ENCODE data around the gene OR4D1.

Gene OR4D1

GRCh38 chr17:58156839-58157803, 8.9 kb downstream of the OR4D1 start:
- DNase-seq, result no peak

- DNase-seq, result no peak
Measured at GRCh38 chr17:58158181-58158580, 10.0 kb downstream of the OR4D1 start.

DNA sequence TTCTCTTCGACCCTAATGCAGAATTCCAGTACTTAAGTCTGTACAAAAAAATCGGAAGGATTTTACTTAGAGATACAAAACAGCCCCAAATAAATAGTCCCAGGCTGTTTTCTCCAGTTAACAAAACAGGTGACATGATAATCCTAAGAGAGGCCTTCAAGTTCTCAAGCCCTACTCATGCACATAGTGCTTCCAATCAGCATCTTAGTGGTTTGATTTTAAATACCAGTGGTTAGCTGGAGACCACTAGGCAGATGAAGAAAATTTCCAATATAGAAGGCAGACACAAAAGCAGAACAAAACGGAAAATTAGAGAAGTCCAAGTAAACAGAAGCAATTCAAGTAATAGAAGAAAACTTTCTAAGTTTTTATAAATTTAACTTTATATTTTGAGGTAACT, 13.4 kb downstream of the OR4D1 start:
- no peak for DNase-seq

DNA sequence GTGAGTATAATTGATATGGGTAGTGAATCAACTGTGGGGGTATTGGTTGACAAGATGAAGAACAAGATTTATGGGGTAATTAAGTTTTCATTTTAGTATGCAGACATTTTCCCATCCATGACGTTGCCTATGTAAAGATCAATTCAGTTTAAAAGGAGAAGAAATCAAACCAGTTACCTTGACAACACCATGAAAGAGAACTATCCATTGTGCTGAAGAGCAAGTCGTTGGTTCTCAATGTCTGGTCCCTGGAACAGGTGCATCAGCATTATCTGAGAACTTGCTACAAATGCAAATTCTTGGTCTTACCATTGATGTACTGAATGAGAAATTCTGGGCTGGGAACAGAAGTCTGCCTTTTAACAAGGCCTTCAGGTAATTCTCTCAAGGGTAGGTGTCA, 17.8 kb downstream of the OR4D1 start:
- no peak for DNase-seq

DNA sequence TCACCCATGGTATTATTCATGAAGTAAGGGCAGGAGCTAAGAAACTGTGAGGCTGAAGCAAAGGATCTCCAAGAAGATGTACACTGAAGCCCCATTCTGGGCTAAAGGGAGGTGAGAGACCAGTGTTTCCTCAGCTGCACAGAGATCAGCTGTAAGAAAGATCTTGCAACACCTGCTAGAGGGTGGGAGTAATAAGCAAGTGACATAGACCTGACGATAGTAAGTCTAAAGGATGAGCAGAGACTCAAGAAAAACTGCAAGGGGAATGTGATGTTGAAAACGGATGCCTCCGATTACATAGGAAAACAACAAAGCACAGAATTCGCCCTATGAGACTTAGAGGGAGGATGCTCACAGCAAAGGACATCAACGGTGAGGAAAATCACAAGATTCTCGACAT, 18.5 kb downstream of the OR4D1 start, which contains the start of gene OR4D2:
OR4D2 (plus strand) TSS at position 301 of the 400 bp plus-strand sequence. CDS start 2,674 bp downstream, outside the sequence.
- DNase-seq, result no peak

- DNase-seq, result no peak
Measured at GRCh38 chr17:58170622-58171021, 22.4 kb downstream of the OR4D1 start.

- no peak for DNase-seq
Measured at GRCh38 chr17:58172369-58173071, 24.3 kb downstream of the OR4D1 start.

GRCh38 chr17:58174871-58175270, 26.7 kb downstream of the OR4D1 start:
- DNase-seq, result no peak

DNA sequence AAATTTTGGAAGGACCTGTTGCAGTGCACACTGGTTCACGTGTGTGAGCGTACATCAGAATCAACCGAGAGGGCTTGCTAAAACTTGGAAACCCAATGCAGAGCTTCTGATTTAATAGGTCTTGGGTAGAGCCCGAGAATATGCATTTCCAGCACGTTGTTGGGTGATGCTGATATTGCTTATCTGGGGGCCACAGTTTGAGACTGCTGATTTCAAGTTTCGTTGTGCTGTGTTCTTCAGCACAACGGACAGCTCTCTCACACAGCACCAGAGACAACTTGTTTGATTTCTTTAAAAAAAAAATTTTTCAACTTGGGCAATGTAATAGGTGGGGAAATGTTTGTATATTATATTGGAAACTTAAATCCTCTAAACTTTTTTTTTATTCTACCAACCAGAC, 28.0 kb downstream of the OR4D1 start:
- no peak for DNase-seq

- DNase-seq, result no peak
Measured at GRCh38 chr17:58181796-58182195, 33.6 kb downstream of the OR4D1 start.

DNA sequence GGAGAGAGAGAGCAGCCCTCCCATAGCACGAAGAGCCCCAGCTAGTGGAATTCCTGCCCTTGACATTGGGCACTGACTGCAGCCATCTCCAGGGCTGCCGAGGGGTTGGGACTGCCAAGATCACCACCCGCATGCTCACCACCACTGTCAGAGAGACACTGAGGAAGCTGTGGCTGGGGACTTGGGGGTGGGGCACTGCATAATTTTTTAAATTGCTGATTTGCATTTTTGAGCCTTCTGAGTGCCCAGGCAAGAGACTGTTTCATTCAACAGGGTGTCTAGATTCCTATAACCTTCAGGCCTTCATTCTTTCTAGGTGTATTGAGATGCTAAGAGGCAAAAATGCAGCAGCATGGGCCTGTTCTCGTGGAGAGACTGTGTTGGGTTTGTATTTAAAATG, 35.3 kb downstream of the OR4D1 start:
- DNase-seq, result no peak

GRCh38 chr17:58184308-58184985, 36.3 kb downstream of the OR4D1 start:
- no peak for DNase-seq

GRCh38 chr17:58184986-58185761, 37.0 kb downstream of the OR4D1 start:
- DNase-seq, result no peak

GRCh38 chr17:58186591-58186990, 38.4 kb downstream of the OR4D1 start:
- DNase-seq, result no peak

GRCh38 chr17:58187063-58187462, 38.9 kb downstream of the OR4D1 start:
- DNase-seq, result no peak

DNA sequence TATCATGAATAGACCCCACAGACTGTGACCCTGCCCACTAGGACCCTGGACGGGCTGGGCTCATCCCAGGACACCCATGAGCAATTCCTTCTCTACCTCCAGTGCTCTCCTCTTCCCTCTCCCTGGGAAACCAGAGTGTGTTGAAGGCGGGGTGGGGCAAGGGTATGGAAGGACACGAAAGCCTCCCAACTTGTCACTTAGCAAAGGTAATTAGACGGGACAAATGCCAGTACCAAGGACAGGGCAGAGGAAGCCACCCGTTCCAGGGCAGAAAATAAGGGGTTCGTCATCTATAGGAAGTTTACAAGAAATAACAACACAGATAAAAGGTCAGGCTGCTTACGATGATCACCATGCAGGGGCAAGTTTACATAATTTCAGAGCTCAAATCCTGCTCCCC, 39.5 kb downstream of the OR4D1 start:
- no peak for DNase-seq

GRCh38 chr17:58189436-58190146, 41.4 kb downstream of the OR4D1 start:
- DNase-seq, result no peak

- no peak for DNase-seq
Measured at GRCh38 chr17:58191241-58191896, 43.2 kb downstream of the OR4D1 start.

DNA sequence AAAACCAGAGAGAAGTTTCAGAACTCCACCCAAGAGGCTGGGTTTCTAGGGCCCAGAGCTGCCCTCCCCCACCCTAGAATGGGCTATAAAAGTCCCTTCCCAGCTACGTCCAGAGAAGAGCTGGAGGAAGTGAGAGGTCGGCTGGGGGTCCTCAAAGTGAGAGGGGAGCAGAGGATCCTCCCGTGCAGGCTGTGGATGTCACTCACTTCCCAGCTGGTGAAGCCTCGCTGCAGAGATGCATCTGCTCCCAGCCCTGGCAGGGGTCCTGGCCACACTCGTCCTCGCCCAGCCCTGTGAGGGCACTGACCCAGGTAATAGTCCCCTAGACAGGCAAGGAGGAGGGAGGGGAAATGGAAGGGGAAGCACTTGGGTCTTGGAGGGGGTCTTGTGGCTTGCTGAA, 44.4 kb downstream of the OR4D1 start, which contains the start of gene EPX:
EPX (plus strand) TSS at position 115 of the 400 bp plus-strand sequence; CDS start at position 236, 121 bp downstream.
- DNase-seq, result no peak

DNA sequence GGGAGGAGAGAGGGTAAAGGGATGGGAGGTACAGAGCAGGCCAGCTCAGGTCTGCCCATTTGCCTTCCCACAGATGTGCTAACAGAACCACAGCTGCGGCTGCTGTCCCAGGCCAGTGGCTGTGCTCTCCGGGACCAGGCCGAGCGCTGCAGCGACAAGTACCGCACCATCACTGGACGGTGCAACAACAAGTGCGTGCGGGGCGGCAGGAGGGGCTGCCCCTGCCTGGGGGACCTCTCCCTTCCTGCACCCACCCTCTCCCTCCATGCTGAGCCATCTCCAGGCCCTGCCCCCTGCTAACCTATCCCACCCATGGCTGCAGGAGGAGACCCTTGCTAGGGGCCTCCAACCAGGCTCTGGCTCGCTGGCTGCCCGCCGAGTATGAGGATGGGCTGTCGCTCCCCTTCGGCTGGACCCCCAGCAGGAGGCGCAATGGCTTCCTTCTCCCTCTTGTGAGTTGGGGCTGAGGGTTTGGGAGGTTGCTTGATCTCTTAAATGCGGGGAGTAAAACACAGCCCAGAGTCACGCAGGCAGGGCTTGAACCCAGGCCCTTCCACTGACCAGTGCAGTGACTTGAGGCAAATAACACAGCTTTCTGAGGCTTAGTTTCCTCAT, 45.6 kb downstream of the OR4D1 start:
- DNase-seq, result no peak

Measured in cortex of kidney (tissue), 1 donor.